ENCODE measurements around the gene SNORC. TPM values are rescaled to one million over a fixed set of nuclear protein-coding genes. Genes with fewer than 3 reads are reported as not detected.

Gene SNORC
- total RNA-seq, 3 donors from 2014 or later, result 13.3 to 48.1 (median 31.5) TPM

DNA sequence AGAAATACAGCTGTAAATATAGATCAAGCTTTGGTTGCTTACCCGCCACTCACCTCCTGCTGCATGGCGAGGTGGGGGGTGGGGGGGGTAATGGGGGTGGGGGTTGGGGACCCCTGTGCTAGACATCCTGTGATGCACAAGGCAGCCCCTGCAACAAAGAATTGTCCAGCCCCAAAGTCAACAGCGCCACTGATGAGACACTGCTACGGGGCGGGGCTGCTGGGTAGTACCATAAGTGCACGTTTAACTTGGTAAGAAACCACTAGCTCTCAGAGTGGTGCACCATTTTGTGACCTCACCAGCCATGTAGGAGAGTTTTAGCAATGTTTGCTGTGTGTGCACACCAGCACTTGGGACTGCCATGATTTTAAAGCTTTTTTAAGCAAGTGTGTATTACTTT lies 40.3 kb downstream of the SNORC start:
- H3K36me3 ChIP-seq (ENCODE audit: low read depth), result no peaks in the 10 kb centered on the region
- ATAC-seq (no peak), DNase-seq (no peak)
- peaks cover 8% of the 10 kb centered on the region for H3K9me3 ChIP-seq
- TF ChIP-seq CTCF (IDR thresholded peaks at IDR 0.05), result no peak
- no peak overlapping the region for H3K4me3 ChIP-seq
- intact Hi-C loops (cut with DNase I, micrococcal nuclease), result no loop called here
- H3K4me1 ChIP-seq (ENCODE audit: low read depth), result no peaks in the 10 kb centered on the region

- Histone ChIP-seq H3K36me3 (ENCODE audit: low read depth) (no peaks in the 10 kb centered on the region), H3K4me1 (ENCODE audit: low read depth) (no peaks in the 10 kb centered on the region), H3K9me3 (peaks cover 8% of the 10 kb centered on the region), H3K4me3 (no peak overlapping the region)
- DNase-seq (no peak), ATAC-seq (no peak)
- no peak for TF ChIP-seq CTCF (IDR thresholded peaks at IDR 0.05)
- intact Hi-C loops (cut with DNase I, micrococcal nuclease), result no loop called here
These were observed 41.7 kb downstream of the SNORC start for GRCh38 chr2:232911712-232912277.

GRCh38 chr2:232913903-232914302 lies 43.8 kb downstream of the SNORC start:
- Histone ChIP-seq H3K36me3 (ENCODE audit: low read depth) (no peaks in the 10 kb centered on the region), H3K4me1 (ENCODE audit: low read depth) (no peaks in the 10 kb centered on the region), H3K4me3 (no peak overlapping the region), H3K9me3 (peaks cover 8% of the 10 kb centered on the region)
- intact Hi-C loops (cut with DNase I, micrococcal nuclease), result no loop called here
- no peak for TF ChIP-seq CTCF (IDR thresholded peaks at IDR 0.05)
- no peak for ATAC-seq
- DNase-seq, result no peak

DNA sequence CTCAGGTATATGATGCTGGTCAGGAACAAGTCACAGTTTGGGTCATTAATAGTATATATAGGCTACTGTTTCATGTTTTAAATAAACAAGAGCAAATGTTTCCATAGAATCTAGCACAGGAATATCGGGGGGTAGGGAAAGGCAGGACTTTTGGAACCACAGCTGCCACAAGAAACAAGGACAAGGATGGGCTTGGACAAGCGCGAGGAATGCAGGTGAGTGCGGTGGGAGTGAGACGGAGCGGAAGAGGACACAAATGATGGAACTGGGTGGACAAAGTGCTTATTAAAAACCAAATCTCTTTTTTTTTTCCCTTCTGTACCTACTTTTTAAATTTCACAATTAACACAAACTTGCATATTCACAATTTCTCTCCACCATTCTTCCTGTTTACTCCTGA lies 49.1 kb downstream of the SNORC start:
- TF ChIP-seq CTCF (IDR thresholded peaks at IDR 0.05), result no peak
- H3K4me1 ChIP-seq (ENCODE audit: low read depth), result no peaks in the 10 kb centered on the region
- H3K4me3 ChIP-seq, result no peak overlapping the region
- no peak for ATAC-seq
- intact Hi-C loops (cut with DNase I, micrococcal nuclease), result no loop called here
- DNase-seq, result no peak
- no peaks in the 10 kb centered on the region for H3K36me3 ChIP-seq (ENCODE audit: low read depth)
- no peaks in the 10 kb centered on the region for H3K9me3 ChIP-seq

- TF ChIP-seq CTCF (IDR thresholded peaks at IDR 0.05), result no peak
- intact Hi-C loops (cut with DNase I, micrococcal nuclease), result no loop called here
These were observed 50.0 kb downstream of the SNORC start for GRCh38 chr2:232920055-232920454.

DNA sequence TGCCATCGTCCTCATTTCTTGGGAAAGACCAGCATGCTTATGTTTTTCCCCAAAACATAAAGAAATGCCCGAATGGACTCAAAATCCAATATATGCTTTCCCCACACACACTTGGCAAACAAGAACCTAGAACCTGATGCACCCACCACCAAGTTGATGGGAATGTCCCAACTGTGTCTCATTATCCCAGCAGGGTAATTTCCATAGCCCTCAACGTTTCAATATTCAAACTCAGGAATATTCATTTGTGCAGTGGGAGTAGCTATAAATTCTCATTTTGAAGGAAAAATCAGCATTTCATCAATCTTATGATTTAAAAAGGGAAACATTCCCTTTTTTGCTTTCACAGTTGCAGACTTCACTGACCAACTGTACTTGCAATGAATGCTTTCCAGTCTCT lies 50.7 kb downstream of the SNORC start:
- no peaks in the 10 kb centered on the region for H3K36me3 ChIP-seq (ENCODE audit: low read depth)
- intact Hi-C loops (cut with DNase I, micrococcal nuclease), result no loop called here
- ATAC-seq (no peak), DNase-seq (no peak)
- no peaks in the 10 kb centered on the region for H3K4me1 ChIP-seq (ENCODE audit: low read depth)
- H3K4me3 ChIP-seq, result no peak overlapping the region
- no peak for TF ChIP-seq CTCF (IDR thresholded peaks at IDR 0.05)
- no peaks in the 10 kb centered on the region for H3K9me3 ChIP-seq

More at GRCh38 chr2:232920055-232920454, 50.0 kb downstream of the SNORC start:
- DNase-seq, result no peak
- H3K36me3 ChIP-seq (ENCODE audit: low read depth), result no peaks in the 10 kb centered on the region
- no peaks in the 10 kb centered on the region for H3K4me1 ChIP-seq (ENCODE audit: low read depth)
- no peak overlapping the region for H3K4me3 ChIP-seq
- no peak for ATAC-seq
- no peaks in the 10 kb centered on the region for H3K9me3 ChIP-seq

All from mucosa of descending colon (tissue), 3 donors.